WTC11 (cell line): Measurements from ENCODE around the gene PTCH1.

Source experiments
- ATF6 ChIP-seq: sonication (generic); formaldehyde crosslinking; IDR thresholded peaks from 2 replicates; pipeline ENCODE4 v1.8.1; 2023; ENCODE audit warnings: mild to moderate bottlenecking, missing genetic modification reagents
- FOXJ3 ChIP-seq: sonication (generic); formaldehyde crosslinking; IDR thresholded peaks from 2 replicates; pipeline ENCODE4 v1.9.0; 2021; ENCODE audit warnings: missing genetic modification reagents, mild to moderate bottlenecking, borderline replicate concordance
- NR1H2 ChIP-seq: sonication (generic); formaldehyde crosslinking; IDR thresholded peaks from 2 replicates; pipeline ENCODE4 v1.9.0; 2021; ENCODE audit warnings: mild to moderate bottlenecking, moderate library complexity, missing genetic modification reagents
- RORB ChIP-seq: fragments of 250-450 bp; sonication (Bioruptor Pico); IDR thresholded peaks from 2 replicates; pipeline ENCODE4 v1.9.0; 2021; ENCODE audit warnings: mild to moderate bottlenecking
- TEAD4 ChIP-seq: sonication (generic); formaldehyde crosslinking; IDR thresholded peaks from 2 replicates; pipeline ENCODE4 v1.8.0; 2022; ENCODE audit warnings: mild to moderate bottlenecking, missing genetic modification reagents
- TF ChIP-seq, protein P1 (sequence below): fragments of 200-600 bp; IDR thresholded peaks from 2 replicates; pipeline ENCODE4 v1.8.0; 2022; ENCODE audit warnings: antibody characterized with exemption
- TF ChIP-seq, protein P2 (sequence below): sonication (generic); formaldehyde crosslinking; IDR thresholded peaks from 2 replicates; pipeline ENCODE4 v1.8.1; 2022; ENCODE audit warnings: mild to moderate bottlenecking, missing genetic modification reagents, moderate library complexity, borderline replicate concordance
- TF ChIP-seq, protein P3 (sequence below): sonication (generic); formaldehyde crosslinking; IDR thresholded peaks from 2 replicates; pipeline ENCODE4 v1.8.1; 2023; ENCODE audit warnings: mild to moderate bottlenecking, missing genetic modification reagents, moderate library complexity

DNA sequence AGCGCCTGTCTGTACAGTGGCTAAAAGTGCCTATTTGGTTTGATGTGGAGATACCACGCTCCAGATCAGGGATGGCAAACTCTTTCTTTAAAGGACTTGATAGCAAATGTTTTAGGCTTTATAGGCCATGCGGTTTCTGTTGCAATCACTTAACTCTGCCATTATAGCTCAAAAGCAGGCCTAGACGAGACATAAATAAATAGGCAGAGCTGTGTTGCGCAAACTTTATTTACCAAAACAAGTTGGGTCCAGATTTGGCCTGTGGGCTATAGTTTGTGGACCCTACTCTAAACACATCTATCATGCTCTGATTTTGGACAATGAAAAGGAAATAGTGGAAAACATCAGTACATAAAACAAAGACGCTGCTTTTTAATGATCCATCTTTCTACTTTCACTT is 79.2 kb downstream of the PTCH1 start:
- TF ChIP-seq ATF6 = no peak
- TF ChIP-seq, protein P1, sequence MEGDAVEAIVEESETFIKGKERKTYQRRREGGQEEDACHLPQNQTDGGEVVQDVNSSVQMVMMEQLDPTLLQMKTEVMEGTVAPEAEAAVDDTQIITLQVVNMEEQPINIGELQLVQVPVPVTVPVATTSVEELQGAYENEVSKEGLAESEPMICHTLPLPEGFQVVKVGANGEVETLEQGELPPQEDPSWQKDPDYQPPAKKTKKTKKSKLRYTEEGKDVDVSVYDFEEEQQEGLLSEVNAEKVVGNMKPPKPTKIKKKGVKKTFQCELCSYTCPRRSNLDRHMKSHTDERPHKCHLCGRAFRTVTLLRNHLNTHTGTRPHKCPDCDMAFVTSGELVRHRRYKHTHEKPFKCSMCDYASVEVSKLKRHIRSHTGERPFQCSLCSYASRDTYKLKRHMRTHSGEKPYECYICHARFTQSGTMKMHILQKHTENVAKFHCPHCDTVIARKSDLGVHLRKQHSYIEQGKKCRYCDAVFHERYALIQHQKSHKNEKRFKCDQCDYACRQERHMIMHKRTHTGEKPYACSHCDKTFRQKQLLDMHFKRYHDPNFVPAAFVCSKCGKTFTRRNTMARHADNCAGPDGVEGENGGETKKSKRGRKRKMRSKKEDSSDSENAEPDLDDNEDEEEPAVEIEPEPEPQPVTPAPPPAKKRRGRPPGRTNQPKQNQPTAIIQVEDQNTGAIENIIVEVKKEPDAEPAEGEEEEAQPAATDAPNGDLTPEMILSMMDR = no peak
- TF ChIP-seq, protein P2, sequence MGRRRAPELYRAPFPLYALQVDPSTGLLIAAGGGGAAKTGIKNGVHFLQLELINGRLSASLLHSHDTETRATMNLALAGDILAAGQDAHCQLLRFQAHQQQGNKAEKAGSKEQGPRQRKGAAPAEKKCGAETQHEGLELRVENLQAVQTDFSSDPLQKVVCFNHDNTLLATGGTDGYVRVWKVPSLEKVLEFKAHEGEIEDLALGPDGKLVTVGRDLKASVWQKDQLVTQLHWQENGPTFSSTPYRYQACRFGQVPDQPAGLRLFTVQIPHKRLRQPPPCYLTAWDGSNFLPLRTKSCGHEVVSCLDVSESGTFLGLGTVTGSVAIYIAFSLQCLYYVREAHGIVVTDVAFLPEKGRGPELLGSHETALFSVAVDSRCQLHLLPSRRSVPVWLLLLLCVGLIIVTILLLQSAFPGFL (CRISPR knock-in tag) = no peak
- no peak for TF ChIP-seq FOXJ3 (CRISPR knock-in tag)
- TF ChIP-seq NR1H2 (CRISPR knock-in tag) = no peak
- TF ChIP-seq, protein P3, sequence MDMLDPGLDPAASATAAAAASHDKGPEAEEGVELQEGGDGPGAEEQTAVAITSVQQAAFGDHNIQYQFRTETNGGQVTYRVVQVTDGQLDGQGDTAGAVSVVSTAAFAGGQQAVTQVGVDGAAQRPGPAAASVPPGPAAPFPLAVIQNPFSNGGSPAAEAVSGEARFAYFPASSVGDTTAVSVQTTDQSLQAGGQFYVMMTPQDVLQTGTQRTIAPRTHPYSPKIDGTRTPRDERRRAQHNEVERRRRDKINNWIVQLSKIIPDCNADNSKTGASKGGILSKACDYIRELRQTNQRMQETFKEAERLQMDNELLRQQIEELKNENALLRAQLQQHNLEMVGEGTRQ = no peak
- TF ChIP-seq TEAD4 (CRISPR knock-in tag) = no peak
- no peak for TF ChIP-seq RORB (CRISPR knock-in tag)
